Suprapubic skin (tissue), 3 donors: ENCODE data around the gene MYO15B.

Source experiments
- POLR2AphosphoS5 ChIP-seq, 3 donors: sonication (generic); formaldehyde crosslinking; IDR thresholded peaks; one replicate each; pipeline ENCODE4 v1.6.1; 2017; ENCODE audit warnings: antibody characterized with exemption in 3 of 3
- TF ChIP-seq, protein P1 (sequence below), 2 donors: fragments of 200-600 bp in 1 of 2; fragments of 450-650 bp in 1 of 2; sonication (generic) in 1 of 2; IDR thresholded peaks; one replicate each; pipeline ENCODE4 v1.5.1; 2016 to 2019; ENCODE audit warnings: antibody characterized with exemption in 2 of 2, mild to moderate bottlenecking in 1 of 2, moderate library complexity in 1 of 2

DNA sequence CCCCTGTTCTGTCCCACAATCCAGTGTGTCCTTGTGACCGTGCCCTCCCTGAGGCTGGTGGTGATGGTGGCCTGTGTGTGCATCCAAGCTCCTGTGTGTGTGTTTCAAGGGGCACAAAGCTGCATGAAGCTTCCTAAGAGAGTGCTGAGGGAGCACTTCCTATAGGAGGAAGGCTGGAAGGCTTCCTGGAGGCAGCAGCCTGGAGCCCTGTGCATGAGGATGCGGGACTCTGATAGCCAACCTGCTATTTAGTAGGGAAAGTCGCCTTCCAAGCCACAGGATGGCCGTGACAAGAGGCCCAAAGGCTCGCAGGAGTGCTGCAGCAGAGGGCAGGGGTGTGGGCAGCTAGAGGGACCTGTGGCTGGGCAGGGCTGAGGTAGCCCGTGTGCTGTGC is 8.3 kb downstream of the MYO15B start:
- TF ChIP-seq, protein P1, sequence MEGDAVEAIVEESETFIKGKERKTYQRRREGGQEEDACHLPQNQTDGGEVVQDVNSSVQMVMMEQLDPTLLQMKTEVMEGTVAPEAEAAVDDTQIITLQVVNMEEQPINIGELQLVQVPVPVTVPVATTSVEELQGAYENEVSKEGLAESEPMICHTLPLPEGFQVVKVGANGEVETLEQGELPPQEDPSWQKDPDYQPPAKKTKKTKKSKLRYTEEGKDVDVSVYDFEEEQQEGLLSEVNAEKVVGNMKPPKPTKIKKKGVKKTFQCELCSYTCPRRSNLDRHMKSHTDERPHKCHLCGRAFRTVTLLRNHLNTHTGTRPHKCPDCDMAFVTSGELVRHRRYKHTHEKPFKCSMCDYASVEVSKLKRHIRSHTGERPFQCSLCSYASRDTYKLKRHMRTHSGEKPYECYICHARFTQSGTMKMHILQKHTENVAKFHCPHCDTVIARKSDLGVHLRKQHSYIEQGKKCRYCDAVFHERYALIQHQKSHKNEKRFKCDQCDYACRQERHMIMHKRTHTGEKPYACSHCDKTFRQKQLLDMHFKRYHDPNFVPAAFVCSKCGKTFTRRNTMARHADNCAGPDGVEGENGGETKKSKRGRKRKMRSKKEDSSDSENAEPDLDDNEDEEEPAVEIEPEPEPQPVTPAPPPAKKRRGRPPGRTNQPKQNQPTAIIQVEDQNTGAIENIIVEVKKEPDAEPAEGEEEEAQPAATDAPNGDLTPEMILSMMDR (IDR thresholded peaks at IDR 0.05) = no peak
- no peak for TF ChIP-seq POLR2AphosphoS5 (IDR thresholded peaks at IDR 0.05)
